CD4-positive, alpha-beta T cell treated with Interleukin-15 for 1 hour (primary cell): ENCODE results near the gene DTX2.
A peak's percentile ranks its signal among the peaks of the same experiment; 100 is the strongest.
"Not testable (repeated sequence)": the region's sequence is repeated elsewhere in the genome, so short reads cannot be mapped to it uniquely, and the experiment has no call there.

Source experiments
- DNase-seq: peaks from one replicate; pipeline ENCODE4 v3.0.0-alpha.2; 2020

Gene DTX2

DNA sequence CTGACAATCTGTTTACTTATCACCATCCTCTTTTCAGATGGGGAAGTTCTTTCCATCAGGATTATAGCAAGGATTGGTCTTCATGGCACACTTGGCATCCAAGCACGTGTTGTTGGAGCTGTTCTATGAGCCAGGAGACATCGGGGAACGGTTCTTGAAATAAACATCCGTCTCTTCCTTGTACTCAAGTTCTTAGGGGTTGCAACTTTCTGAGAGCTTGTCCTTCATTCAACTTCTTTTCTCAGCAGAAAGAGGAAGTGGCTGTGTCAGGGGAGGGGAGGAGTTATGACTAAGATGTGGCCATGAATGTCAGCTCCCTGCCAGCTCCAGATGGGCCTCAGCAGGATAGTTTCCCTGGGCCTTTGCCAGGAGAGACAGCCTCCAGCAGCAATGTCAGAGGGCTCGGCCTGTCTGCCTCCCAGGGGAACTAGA lies 15.9 kb upstream of the DTX2 start:
- DNase-seq = not testable (repeated sequence)

DNA sequence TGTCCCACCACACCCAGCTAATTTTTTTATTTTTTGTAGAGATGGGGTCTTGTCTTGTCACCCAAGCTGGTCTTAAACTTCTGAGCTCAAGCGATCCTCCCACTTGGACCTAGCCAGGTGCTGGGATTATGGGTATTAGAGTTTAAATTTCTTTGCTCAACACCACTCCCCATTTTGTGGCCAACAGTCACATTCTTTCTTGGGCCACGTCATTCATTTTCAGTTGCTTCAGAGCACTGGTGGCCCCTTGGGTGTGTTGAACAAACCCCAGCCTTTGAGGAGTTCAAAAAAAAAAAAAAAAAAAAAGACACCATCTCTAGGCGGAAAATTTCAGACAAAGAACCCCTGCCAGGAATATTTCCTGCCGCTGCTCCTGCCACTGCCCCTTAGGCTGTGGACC lies 4.5 kb upstream of the DTX2 start:
- DNase-seq = not testable (repeated sequence)

DNA sequence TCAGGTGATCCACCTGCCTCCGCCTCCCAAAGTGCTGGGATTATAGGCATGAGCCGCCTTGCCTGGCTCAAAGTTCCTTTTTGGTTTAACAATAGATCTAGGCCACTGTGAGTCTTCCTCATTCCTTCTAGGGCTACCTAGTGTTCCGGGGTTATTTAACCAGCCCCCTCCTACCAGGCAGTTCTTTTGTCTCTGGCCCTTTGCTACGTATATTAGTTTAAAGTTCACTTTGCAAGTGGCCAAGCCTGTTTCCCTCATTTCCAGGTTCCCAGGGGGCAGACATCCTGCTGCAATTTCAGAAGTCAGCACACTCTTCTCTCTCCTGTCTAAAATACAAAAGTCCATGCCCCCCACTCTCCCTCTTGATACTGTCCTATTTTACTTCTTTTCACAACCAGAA lies 3.0 kb upstream of the DTX2 start:
- not testable (repeated sequence) for DNase-seq

DNA sequence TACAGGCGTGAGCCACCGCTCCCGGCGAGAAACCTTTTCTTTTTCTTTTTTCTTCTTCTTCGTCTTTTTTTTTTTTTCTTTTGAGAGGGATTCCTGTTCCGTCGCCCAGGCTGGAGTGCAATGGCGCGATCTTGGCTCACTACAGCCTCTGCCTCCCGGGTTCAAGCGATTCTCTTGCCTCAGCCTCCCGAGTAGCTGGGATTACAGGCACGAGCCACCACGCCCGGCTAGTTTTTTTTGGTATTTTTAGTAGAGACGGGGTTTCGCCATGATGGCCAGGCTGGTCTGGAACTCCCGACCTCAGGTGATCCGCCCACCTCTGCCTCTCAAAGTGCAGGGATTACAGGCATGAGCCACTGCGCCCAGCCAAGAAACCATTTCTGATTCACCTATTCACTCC lies 742 bp upstream of the DTX2 start:
- not testable (repeated sequence) for DNase-seq

DNA sequence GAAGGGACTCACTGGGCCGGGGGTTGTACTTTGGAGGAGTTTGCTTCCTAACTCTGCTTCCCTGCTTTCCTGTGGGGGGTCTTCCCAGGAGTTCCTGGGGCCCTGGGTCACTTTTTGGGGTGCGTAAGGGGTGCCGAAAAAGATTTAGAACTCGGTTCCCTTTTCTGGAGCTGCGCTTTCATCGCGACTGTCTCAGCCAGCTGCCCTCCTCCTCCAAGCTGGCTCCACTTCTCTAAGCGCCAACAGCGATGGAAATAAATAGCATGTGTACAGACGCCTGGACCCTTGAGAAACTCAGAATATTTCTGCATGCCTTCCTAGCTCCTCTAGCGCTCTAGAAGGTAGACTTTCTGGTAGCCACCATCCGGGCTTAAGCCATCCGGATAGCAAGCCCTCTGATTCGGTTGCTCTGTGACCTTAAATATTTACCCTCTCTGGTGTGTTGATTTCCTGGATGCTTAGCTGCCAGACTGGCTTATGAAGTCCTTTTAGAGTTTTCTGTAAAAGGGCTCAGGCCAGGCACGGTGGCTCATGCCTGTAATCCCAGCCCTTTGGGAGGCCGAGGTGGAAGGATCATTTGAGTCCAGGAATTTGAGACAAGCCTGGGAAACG lies 868 bp downstream of the DTX2 start:
- not testable (repeated sequence) for DNase-seq

DNA sequence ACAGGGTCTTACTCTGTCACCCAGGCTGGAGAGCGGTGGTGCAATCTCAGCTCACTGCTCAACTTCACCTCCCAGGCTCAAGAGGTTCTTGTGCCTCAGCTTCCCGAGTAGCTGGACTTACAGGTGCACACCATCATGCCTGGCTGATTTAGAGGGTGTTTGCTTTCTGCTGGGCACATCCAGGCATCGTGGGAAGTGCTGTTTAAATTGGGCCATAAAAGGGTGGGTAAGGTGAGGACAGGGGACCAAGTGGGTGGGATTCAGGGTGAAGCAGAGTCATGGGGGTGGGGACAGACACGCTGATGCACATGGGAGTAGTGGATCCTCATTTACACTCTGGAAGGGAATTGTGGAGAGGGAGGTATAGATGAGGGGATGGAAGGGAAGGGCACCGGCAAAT lies 3.5 kb downstream of the DTX2 start:
- not testable (repeated sequence) for DNase-seq

DNA sequence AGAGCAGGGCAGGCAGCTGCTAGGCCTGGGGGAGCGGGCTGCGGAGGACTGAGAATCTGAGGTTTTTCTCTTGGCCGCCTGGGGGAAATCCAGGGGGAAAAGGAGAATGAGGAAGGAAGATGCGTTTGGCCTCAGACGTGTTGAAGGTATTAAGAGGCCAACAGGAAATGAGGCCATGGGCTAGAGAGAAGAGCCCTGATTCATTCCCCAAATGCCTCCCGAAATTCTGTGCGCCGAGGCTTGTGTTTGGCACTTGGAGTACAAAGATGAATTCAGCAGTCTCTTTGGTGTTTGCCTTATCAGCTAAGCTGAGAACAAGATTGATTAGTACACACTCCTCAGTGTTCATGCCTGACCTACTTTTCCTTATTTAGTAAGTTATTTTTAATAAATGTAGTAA lies 4.4 kb downstream of the DTX2 start:
- not testable (repeated sequence) for DNase-seq

DNA sequence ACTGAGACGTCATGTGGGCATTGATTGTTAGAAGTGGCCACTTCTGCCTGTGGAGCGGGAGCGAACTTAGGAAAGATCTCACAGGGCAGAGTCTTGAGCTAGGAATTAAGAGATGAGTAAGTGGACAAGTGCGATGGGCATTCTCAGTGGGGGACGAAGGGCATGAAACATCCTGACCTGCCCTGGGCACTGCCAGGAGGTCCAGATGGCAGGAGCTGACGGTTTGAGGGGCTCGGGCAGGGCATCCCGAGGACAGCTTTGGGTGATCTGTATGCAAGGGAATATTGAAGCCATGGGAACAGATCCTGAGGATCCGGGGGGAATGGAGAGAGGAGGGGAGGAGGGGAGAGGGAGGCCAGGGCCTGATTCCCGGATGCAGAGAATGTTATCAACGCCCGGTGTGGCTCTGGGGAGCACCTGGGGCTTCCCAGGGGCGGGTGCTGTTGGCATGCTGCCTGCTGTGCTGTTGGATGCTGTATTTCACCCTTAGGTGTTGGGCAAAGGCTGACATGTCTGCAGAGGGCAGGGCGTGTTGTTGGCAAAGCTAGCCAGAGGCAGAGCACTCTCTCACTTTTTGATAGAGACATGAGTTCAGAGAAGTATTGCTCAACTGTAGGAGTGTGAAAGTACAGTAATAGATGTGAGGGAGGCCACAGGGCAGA lies 6.4 kb downstream of the DTX2 start:
- DNase-seq = not testable (repeated sequence)

DNA sequence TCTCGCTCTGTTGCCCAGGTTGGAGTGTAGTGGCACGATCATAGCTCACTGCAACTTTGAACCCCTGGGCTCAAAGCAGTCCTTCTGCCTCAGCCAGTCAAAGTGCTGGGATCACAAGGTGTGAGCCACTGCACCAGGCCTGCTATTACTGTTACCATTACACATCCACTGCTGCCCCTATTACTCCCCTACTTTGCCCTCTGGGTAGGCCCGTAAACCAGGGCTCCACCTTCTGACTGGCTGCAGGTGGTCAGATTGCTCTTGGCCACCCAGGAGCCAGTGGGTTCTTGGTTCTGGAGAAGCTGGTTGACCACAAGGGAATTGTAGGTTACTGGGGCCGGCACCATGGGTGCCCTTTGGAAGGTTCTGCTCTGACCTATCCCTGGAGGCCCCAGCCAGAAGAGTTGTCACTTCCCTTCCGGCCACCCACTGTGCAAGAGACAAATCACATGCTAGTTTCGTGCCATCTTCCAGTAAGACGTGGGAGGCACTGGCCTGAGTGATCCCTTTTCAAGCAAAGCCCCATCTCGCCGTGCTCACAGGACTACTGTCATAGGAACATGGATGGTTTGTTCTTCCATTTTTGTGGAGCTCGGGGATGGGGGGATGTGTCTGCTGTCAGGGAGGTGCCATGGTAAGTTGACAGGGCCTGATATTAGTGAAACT lies 10.2 kb downstream of the DTX2 start:
- DNase-seq = not testable (repeated sequence)

DNA sequence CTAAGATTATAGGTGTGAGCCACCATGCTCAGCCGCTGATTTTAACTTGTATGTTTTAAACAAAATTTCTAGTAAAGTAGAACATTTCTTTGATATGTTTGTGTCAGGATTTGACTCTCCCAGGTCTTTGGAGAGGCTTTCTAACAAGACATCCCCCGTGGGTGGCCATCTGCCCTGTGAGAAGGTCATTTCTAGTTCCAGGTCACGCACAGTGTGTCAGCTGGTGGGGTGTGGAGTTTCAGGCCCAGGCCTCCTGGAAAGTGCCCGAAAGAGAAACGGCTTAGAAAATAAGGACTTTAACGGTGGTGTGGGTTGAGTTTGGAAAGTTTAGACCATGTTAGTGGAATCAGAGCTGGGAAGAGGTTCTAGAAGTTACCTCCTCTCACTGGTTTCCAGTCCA lies 11.6 kb downstream of the DTX2 start:
- not testable (repeated sequence) for DNase-seq

DNA sequence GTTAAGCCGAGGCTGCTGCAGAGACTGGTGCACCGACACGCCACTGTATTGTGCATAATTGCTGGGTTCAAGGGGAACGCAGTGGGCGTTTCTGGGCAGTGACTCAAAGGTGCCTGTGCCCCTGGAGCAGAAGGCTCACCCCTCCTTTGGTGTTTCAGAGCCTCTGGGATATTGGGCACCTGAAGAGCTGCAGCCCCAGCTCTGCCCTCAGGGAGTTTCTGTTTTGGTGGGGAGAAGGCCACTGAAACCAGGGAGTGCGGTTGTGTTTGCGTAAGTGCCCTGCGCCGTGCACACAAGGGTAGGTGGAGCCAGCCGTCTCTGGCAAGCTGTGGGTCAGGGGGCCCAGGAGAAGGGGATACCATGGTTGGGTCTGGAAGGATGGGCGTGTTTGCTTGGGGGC lies 14.8 kb downstream of the DTX2 start:
- DNase-seq = not testable (repeated sequence)

DNA sequence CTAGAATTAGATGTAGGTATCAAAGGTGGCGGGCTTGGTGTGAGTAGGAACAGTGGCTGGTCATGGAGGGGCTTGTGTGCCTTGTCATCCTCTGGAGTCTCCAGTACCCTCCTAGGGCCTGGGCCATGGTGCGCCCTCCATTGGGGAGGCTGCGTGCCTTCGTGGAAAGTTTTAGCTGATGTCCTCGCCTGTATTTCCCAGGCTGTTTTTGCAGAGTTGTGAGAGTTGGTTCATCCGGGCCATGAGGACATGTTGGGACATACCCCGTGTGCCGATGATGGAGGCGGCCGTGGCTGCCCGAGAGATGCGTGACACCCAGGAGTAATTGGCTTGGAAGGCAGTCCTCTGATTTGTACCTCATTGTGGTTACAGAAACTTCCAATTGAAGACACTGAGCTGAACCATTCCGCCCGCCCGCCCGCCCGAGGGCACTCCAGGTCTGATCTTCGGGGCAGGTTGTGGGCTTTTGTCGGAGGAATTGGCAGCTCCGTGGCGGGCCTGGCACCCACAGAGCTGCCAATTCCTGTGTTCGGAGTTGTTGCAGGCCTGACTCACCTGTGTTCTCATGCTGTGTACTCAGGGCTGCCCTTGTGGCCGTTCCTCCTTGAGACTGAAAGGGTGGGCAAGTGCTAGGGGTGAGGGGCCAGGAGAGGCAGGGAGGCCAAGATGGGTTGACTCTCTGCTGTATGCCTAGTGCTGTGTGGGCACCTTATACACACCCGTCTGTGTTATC lies 15.4 kb downstream of the DTX2 start:
- DNase-seq = not testable (repeated sequence)

DNA sequence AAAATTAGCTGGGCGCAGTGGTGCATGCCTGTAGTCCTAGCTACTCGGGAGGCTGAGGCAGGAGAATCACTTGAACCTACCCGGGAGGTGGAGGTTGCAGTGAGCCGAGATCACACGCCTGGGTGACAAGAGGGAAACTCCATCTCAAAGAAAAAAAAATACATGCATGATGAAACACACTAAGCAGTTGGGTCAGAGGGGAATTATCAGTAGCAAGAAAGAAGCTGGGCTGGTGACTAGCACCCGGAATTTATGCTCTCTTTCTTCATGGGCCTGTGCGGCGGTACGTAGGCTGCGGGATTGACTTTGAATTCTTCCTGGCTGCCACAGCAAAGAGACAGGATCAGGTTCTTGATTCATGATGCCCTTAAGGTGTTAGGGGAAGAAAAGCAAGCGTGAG lies 18.1 kb downstream of the DTX2 start:
- DNase-seq = not testable (repeated sequence)

DNA sequence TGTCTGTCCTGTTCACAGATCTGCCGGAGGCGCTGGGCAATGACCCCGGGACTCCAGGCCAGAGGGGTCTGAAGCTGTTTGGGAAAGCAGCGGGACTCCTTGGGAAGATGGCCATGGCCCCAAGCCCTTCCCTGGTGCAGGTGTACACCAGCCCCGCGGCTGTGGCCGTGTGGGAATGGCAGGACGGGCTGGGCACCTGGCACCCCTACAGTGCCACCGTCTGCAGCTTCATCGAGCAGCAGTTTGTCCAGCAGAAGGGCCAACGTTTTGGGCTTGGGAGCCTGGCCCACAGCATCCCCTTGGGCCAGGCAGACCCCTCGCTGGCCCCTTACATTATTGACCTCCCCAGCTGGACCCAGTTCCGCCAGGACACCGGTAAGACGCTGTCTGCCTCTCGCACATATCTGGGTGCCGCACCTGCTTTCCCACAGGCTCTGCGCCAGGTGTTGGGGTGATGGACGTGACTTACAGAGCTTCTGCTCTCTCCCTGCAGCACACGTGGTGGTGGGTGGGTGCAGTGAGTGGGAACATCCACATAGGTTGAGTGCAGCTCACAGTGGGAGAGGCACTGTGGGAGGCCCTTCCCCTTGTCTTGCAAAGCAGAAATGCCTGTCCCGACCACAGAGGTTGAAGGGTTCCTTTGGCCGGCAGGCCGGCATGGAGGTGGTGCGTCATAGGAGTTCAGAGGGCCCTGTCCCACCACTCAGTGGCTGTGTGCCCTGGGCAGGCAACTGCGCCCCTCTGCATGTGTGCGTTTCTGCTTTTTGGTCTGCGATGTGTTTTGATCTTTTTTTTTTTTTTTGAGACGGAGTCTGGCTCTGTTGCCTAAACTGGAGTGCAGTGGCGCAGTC lies 19.1 kb downstream of the DTX2 start:
- DNase-seq = not testable (repeated sequence)

DNA sequence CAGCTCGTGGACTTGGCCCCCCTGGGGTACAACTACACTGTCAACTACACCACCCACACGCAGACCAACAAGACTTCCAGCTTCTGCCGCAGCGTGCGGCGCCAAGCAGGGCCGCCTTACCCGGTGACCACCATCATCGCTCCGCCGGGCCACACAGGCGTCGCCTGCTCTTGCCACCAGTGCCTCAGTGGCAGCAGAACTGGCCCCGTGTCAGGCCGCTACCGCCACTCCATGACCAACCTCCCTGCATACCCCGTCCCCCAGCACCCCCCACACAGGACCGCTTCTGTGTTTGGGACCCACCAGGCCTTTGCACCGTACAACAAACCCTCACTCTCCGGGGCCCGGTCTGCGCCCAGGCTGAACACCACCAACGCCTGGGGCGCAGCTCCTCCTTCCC lies 21.2 kb downstream of the DTX2 start:
- DNase-seq = not testable (repeated sequence)

DNA sequence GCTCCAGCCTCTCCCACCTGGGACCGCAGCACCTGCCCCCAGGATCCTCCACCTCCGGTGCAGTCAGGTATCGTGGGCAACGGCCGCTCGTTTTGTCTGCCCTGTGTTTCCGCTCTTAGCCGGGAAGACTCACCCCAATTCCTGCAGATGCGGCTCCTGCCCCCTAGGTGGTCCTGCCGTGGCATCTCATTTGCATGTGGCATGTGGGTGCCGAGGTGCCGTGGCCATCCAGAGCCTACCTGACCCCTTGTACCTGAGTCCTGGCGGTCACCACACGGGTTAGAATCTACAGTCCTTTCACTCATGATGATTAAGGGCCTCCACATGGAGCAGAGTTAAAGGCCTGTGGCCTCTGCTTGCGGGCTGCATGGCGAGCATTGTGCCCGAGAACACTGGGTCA lies 21.6 kb downstream of the DTX2 start:
- DNase-seq = not testable (repeated sequence)

DNA sequence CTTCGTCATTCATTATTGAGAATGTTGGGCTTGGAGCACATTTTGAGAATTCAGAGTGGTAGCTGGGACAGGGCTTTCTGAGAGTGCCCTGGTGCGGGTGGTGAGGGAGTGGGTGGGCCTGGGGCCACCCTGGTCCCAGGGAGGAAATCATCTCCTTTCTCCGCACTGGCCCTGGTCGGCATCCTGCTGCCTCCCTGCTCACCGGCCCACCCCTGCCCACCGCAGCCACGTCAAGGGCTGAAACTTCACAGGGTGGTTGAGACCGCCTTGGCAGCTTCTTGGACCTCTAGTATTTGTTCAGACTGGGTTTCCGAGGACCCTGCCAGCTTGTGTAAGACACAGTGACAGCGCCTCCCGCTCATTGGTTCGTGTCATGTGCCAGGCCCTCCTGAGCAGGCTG lies 22.9 kb downstream of the DTX2 start:
- not testable (repeated sequence) for DNase-seq

DNA sequence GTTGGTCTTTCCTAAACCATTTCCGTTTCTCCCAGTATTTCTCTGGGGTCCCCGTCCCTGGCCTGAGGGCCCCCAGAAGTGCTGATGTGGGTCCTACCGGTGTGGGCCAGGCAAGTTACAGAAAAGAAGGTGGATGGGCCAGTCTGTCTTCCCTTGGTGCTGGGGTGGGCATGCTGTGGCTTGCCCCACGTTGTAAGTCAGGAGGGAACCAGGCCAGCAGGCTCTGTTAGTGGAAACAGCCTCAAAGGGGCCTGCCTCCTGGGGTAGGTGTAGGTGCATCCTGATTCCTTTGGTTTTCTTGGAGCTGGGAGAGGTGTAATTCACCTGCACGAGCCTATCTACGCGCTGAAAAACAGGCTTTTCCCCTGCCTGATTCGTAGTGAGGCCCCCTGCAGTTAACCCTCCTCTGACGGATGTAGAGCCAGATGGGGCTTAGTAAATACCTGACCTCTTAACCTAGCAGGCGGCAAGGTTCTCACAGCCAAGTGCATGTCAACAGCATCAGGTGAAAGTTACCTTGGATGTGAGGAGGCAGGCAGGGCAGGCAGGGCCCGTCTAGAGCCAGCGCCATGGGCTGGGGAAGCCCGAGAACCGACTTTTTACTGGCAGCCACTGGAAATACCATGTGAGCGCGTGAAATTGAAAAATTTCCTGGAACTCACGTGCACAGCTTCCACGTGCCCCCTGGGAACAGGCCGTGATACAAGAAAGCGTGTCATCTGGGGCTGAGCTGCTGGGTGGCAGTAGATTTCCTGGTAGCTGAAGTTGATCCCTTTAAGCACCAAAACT lies 24.5 kb downstream of the DTX2 start:
- not testable (repeated sequence) for DNase-seq

DNA sequence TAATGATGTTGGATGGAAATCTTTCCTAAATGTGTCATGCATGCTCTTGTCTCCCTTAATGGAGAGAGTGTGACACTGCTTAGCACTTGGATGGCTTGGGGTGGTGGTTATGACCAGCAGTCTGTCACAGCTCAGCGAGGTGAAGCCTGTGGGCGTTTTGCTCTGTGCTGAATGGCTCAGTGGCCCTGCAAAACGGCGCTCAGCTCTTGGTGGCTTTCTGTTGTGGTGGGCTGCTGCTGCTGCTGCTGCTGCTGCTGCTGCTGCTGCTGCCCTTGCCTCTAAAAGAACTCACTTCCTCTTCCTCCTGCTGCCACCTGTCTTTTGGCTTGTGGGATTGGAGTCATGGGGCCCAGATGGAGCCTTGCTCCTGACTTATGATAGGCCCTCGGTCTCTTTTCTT lies 25.1 kb downstream of the DTX2 start:
- peak; percentile 44 for DNase-seq

DNA sequence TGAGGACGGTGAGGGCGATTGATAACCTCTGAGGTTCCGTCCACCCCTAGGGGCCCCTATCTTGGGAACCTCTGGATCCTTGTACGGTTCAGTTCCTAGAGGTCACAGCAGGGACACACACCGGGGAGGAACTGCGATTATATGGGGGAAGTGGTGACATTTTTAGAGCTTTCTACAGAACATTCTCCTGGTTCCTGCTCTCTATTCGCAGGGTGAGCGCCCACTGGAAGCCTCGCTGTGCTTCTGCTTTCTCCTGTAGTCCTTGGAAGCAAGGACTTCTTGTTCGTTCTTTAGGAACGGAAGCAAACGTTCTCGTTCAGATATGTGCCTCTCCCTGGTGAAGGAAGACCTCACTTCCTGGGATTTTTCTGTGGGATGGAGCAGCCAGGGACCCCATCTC lies 26.5 kb downstream of the DTX2 start:
- not testable (repeated sequence) for DNase-seq

DNA sequence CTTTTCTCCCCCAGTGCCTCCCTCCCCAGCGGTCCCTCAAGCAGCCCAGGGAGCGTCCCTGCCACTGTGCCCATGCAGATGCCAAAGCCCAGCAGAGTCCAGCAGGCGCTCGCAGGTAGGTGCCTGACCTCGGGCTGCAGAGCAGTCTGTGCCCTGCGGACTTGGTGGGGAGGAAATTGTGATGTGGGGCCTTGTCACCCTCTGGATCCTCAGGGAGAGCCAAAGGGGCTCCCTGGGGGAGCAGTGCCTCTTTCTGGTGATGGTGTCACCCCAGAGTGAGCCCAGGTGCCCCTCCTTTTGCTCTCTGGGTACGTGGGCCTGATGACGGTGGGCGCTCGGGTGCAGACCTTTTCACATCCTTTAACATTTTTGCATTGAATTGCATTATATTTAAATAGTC lies 30.6 kb downstream of the DTX2 start:
- not testable (repeated sequence) for DNase-seq

DNA sequence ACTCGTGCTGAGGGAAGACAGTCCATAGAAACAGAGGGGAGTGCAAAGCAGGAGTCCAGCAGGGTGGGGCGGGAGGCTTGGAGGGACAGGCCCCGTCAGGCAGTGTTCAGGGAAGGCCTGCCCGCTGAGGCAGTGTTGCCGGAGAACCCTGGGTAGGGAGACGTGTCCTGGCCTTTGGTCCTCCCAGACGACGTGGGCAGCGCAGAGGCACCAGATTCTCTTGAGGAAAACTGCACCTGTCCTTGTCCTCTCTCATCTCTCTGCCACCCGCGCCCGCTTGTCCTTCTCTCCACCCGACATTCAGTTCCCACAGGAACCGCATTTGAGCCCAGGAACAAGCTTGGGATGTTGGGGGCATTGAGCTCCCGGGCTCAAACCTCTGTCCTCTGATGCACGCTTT lies 34.2 kb downstream of the DTX2 start:
- DNase-seq = not testable (repeated sequence)
